ENCODE measurements around the gene UCK2.

Gene UCK2

DNA sequence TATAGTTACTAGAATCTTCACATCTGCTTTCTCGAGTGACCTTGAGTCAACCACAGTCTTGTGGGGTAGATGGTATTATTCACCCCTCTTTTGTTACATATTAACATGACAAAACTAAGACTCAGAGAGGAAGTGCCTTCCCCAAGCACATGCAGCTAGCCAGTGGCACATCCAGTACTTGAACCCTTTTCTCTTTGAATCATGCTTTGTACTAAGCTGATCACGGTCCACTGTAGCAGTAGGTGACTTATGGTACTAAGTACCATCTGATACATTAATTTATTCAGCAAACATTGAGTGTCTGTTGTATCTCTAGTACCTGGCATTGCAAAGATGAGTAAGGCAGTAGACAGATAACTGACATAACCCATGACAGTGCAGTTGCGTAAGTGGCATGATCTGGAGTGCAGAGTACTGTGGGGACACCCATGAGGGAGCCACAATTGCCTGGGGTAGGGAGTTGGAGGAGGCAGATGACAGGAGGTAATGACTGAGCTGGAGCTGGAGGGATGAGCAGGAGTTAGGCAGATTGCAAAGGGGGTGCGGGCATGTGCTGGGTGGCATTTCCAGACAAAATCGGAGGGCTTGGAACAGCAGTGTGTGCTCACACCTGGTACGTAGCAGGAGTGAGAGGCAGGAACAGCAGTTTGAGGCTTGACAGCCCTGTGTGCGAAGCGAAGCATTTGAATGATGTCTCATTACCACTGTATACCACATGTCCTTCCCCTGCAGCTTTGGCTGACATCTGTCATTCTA, 29.8 kb downstream of the UCK2 start:
- Mint-ChIP-seq H3K4me1 (peaks cover 47% of the 10 kb centered on the region), H3K27ac (no peak overlapping the region)
- no peak for DNase-seq

DNA sequence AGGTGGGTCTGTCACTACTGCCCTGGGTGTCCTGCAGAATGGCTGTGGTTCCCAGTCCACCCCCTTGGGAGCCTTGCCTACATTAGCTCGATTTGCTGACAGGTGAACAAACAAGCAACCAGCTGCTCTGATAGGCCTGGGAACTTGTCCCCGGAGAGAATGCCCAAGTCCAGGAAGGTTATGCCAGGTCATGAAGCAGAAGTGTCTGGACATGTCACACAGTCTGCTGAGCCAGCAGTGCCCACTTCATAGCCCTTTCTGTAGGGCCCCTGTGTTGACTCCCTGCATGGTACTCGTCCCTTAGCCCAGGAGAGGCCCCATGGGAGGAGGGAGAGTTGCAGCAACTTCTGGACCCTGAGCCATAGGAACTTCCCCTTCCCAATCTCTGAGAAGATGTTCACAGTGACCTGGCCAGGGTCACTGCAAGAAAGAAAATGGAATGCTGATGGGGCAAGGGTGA, 31.0 kb downstream of the UCK2 start:
- H3K27me3 Mint-ChIP-seq: no peaks in the 10 kb centered on the region
- no peak overlapping the region for H3K27ac Mint-ChIP-seq
- H3K9me3 Mint-ChIP-seq: no peaks in the 10 kb centered on the region
- DNase-seq (no peak), ATAC-seq (no peak)
- H3K4me1 Mint-ChIP-seq: peaks cover 50% of the 10 kb centered on the region
- no peak overlapping the region for H3K4me3 Mint-ChIP-seq

More for the DNA sequence above, 29.8 kb downstream of the UCK2 start:
- no peak overlapping the region for H3K4me3 Mint-ChIP-seq
- no peaks in the 10 kb centered on the region for H3K9me3 Mint-ChIP-seq
- no peak for ATAC-seq
- no peaks in the 10 kb centered on the region for H3K27me3 Mint-ChIP-seq

DNA sequence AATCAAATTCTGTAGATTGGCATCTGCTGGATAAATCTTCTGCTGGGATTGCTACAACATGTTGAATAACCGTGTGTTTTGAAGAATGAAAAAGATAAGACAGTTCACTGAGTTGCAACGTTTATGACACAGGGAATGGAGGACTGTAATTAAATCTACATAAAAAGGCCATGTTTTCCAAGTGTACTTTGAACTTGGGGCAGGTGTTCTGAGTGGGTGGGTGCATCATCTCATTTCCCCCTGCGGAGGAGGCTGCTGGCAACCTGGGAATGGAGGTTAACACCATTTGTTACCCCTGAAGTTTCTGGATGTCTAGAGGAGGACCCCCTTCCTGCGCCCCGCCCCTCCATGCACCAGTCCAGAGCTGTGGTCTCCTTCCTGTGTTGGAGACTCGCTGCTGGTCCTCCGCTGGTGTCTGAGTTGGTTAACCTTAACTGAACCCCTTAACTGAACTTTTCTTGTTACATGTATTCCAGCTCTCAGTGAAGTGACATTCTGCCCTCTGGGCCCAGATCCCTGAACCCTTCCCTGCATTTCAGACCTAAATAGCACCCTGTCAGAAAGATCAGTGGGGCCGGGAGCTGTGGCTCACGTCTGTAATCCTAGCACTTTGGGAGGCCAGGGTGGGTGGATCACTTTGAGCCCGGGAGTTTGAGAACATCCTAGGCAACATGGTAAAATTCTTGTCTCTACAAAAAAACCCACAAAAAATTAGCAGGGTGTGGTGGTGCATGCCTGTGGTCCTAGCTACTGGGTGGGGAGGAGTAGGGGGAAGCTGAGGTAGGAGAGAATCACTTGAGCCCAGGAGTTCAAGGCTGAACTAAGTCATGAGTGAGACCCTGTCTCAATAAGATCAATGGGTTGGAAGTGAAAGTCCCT, 31.8 kb downstream of the UCK2 start:
- Mint-ChIP-seq H3K27ac (no peak overlapping the region), H3K4me1 (peaks cover 43% of the 10 kb centered on the region), H3K9me3 (no peaks in the 10 kb centered on the region), H3K27me3 (no peaks in the 10 kb centered on the region), H3K4me3 (no peak overlapping the region)
- DNase-seq: no peak
- ATAC-seq: no peak

DNA sequence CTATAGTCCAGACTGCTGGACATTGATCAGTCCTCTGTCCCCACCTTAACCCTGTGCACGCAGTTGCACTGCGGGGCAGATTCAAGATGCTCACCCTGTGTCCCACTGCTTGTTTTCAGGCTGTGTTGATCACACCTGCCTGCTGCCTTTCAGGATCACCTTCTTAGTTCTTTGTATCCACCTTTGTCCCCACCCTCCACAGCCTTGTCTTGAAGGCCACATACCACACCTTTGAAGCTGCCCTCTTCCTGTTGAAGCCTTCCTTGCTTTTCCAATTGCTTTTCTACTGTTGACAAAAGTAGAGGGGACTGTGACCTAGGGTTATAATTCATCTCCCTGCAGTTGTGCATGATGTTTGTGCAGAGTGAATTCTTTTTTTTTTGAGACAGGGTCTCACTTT, 32.7 kb downstream of the UCK2 start:
- Mint-ChIP-seq H3K4me1 (peaks cover 43% of the 10 kb centered on the region), H3K27ac (no peak overlapping the region), H3K9me3 (no peaks in the 10 kb centered on the region), H3K4me3 (no peak overlapping the region), H3K27me3 (no peaks in the 10 kb centered on the region)
- ATAC-seq (no peak), DNase-seq (no peak)

DNA sequence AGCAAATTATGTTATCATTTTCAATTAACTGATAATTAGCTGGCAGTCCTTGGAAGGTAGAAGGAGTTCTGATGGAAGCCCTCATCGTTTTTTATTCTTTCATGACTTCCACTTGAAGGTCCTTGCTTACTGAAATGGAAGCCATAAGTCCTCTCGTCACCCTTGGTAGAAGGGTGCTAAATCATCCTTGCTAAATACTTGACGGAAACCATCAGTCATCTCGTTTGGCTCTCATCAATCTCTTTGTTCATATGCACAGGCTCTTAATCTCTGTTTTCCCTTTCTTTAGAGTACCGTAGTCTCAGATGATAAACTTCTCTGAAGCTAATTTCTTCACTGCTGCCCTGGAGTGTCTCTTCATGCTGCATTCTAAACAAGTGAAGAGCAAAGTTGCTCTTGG, 34.5 kb downstream of the UCK2 start:
- no peaks in the 10 kb centered on the region for H3K9me3 Mint-ChIP-seq
- DNase-seq (no peak), ATAC-seq (no peak)
- peaks cover 52% of the 10 kb centered on the region for H3K4me1 Mint-ChIP-seq
- no peaks in the 10 kb centered on the region for H3K27me3 Mint-ChIP-seq
- H3K27ac Mint-ChIP-seq: no peak overlapping the region
- H3K4me3 Mint-ChIP-seq: no peak overlapping the region

DNA sequence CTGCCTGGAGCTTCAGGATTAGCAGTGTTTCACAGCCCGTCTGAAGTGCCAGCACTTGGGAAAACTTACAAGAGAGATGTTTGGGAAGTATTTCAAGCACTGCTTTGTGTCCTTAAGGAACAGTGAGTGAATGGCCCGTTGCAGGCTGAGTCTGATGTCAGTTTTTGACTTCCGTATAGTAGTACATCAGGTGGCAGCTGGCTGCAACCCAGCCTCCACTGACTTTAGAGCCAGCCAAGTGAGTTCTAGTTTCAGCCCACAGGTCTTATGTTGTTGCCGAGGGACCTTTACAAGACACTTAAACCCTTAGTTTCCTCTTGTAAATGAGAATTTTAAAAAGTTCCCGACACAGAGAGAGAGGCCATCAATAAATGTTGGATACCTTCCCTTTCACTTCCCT, 35.0 kb downstream of the UCK2 start:
- Mint-ChIP-seq H3K27me3 (no peaks in the 10 kb centered on the region), H3K4me1 (peaks cover 47% of the 10 kb centered on the region), H3K27ac (no peak overlapping the region), H3K4me3 (no peak overlapping the region), H3K9me3 (no peaks in the 10 kb centered on the region)
- no peak for ATAC-seq
- DNase-seq: no peak

DNA sequence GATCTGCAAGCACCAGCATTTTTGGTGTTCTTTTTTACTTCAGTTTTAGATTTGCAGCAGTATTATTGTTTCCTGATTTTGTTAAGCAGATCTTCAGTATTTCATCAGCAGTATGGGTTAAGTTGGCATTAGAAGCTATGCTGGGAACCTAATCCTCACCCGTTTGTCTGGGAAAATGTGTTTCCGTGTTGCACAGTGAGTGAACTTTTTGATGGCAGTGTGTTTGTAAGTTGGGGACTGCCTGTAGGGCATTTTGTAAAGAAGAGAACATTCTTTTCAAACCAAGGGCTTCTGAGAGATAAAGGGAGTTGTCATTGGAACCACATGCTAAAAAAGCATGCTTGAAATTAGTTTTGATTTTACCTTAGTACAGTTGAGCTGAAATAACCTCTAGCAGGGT, 35.9 kb downstream of the UCK2 start:
- Mint-ChIP-seq H3K27ac (no peak overlapping the region), H3K4me1 (peaks cover 39% of the 10 kb centered on the region), H3K4me3 (no peak overlapping the region)

DNA sequence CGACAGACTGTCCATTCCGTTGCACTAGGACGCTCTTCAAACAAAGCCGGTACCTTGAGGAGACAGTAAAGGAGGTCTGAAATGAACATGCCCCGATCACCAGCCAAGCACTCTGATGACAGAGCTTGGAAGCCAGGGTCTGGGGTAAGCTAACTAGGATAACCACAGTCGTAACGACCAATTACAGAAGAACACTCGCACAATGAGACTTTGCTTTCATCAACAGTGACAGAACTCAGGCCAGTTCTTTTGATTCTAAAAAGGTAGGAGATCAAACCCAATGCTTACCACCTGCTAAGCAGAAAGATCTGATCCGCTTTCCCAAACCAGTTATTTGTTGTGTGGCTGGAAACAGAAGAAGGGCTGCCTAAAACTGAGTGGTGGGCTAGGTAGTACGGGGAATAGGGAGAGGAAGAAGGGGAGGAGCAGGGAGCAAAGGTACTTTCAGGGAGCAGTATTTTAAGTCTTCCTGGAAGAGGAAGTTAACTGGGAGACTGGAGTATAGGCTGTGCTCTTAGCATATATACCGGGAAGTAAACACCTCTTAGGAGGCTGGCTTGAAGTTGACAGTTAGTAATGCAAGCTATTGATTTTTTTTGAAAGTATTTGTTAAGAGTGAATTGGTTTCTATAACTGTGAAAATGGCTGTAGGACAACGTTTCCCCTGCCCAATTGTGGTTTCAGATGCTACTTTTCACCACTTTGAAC, 38.4 kb downstream of the UCK2 start:
- H3K9me3 Mint-ChIP-seq: no peaks in the 10 kb centered on the region
- no peak overlapping the region for H3K4me3 Mint-ChIP-seq
- DNase-seq (no peak), ATAC-seq (no peak)
- peaks cover 36% of the 10 kb centered on the region for H3K4me1 Mint-ChIP-seq
- H3K27ac Mint-ChIP-seq: no peak overlapping the region
- H3K27me3 Mint-ChIP-seq: no peaks in the 10 kb centered on the region

More for the DNA sequence above, 35.9 kb downstream of the UCK2 start:
- no peaks in the 10 kb centered on the region for H3K9me3 Mint-ChIP-seq
- no peaks in the 10 kb centered on the region for H3K27me3 Mint-ChIP-seq
- ATAC-seq (no peak), DNase-seq (no peak)

DNA sequence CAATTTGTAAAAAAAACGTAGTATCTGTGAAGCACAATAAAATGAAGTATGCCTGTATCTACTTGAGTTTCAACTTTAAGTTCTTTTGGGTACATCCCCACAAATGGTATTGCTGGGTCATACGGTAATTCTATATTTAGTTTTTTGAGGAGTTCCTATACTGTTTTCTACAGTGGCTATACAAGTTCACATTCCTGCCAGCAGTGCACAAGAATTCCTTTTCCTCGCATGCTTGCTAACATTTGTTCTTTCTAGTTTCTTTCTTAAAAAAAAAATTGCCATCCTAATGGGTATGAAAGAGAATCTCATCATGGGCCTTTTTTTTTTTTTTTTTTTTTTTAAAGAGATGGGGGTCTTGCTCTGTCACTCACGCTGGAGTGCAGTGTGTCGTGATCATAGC, 41.9 kb downstream of the UCK2 start:
- DNase-seq (no peak), ATAC-seq (no peak)
- H3K27me3 Mint-ChIP-seq: no peaks in the 10 kb centered on the region
- H3K4me3 Mint-ChIP-seq: no peak overlapping the region
- no peak overlapping the region for H3K27ac Mint-ChIP-seq
- peaks cover 50% of the 10 kb centered on the region for H3K4me1 Mint-ChIP-seq
- no peaks in the 10 kb centered on the region for H3K9me3 Mint-ChIP-seq

DNA sequence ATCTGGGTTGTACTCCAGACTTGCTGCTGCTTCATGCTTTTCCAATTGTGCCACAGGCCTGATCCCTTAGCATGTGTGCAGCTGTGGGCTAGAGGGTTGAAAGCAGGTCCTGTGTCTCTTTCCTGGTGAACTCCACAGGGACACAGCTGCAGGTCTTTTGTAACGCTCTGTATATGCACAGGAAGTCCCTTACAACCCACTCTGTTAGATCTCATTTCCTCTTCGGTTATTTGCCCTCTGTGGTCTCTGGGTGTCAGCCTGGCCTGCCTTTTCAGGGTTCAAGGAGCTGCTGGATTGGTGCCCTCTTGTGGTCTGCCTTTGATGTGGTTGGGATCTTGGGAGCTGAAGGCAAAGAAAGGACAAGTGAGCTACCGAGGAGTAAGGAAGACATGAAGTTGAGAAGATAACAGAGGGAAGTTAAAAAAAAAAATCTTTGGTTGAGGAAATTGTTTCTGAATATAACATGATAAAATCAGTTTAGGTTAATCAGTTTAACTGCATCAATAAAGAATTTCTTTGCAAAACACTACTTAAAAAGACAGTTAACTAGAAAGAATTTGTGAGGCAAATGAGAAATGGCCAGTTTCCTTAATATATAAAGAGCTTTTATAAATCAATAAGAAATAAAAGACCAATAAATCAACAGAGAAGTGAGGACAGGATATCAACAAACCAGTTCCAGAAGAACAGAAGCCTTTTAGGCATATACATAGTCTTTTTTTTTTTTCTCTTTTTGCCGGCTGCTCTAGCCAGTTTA, 44.1 kb downstream of the UCK2 start:
- peak overlapping the region in 1 of 2 donors; percentile 51 for H3K27ac Mint-ChIP-seq
- no peaks in the 10 kb centered on the region for H3K27me3 Mint-ChIP-seq
- peak overlapping the region; percentile 58 to 65 for H3K4me3 Mint-ChIP-seq
- ATAC-seq (peak; percentile 93), DNase-seq (peak; percentile 24 to 56)
- H3K4me1 Mint-ChIP-seq: peaks cover 59% of the 10 kb centered on the region
- H3K9me3 Mint-ChIP-seq: no peaks in the 10 kb centered on the region

DNA sequence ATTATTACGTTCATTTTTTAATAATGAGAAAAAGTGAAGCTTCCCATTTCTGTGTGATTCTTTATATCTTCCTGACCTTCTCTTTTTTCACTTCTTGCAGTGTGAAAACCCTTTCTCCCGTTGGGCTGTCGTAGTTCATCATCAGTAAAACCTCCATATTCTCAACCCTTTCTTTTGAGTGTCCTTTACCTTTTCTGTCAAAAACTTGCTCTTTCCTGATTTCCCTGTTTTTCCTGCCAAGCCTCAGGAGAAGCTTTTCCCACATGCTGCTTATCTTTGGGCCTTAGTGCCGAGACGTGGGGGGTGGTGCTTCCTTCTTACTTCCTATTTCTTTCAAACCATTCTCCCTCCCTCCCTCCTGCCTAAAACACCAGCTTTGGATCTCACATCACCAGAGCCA, 46.1 kb downstream of the UCK2 start:
- H3K27ac Mint-ChIP-seq: no peak overlapping the region
- no peak overlapping the region for H3K4me3 Mint-ChIP-seq
- H3K27me3 Mint-ChIP-seq: no peaks in the 10 kb centered on the region
- no peak for ATAC-seq
- no peak for DNase-seq
- H3K4me1 Mint-ChIP-seq: peaks cover 68% of the 10 kb centered on the region
- H3K9me3 Mint-ChIP-seq: no peaks in the 10 kb centered on the region

DNA sequence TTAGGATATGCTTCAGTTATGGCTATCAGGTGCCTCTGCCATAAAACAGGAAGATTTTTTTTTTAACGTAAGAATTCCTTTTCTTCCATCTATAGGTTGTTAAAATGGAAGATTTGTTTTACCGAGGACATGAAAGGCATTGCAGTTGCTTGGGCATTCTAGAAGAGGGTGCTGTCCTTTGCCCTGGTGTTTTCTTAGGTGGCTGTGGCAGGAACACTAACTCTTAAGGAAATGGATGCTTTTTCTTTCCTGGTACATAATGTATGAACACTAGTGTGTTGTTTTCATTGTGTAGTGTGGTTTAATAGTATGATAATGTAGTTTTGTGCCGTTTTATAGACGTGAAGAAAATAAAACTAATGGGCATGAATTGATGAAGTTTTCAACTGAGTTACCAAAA, 47.2 kb downstream of the UCK2 start:
- no peaks in the 10 kb centered on the region for H3K9me3 Mint-ChIP-seq
- H3K4me1 Mint-ChIP-seq: peaks cover 73% of the 10 kb centered on the region
- no peaks in the 10 kb centered on the region for H3K27me3 Mint-ChIP-seq
- ATAC-seq (no peak), DNase-seq (no peak)
- no peak overlapping the region for H3K4me3 Mint-ChIP-seq
- no peak overlapping the region for H3K27ac Mint-ChIP-seq

DNA sequence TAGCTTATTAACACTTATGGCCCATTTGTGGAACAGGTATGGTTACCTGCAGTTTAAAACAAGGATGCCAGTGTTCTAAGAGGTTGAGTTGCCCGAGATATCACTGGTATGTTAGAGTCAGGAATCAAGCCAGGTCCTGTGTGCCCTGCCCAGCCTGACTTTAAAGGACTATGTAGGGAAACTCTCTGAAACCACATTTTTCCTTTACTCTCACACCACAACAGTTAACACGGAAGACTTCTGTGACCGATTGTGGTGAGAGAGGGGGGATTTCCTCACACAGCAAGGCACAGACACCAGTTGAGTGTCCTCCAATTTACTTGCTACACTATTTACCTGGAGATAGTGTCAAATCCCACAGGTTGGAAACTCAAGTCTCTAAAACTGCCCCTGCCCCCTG, 47.8 kb downstream of the UCK2 start:
- Mint-ChIP-seq H3K9me3 (no peaks in the 10 kb centered on the region), H3K27ac (peak overlapping the region in 1 of 2 donors; percentile 1), H3K4me1 (peaks cover 78% of the 10 kb centered on the region), H3K27me3 (no peaks in the 10 kb centered on the region), H3K4me3 (peak overlapping the region in 1 of 2 donors; percentile 34)
- DNase-seq: peak; percentile 8 to 29
- peak; percentile 70 for ATAC-seq

DNA sequence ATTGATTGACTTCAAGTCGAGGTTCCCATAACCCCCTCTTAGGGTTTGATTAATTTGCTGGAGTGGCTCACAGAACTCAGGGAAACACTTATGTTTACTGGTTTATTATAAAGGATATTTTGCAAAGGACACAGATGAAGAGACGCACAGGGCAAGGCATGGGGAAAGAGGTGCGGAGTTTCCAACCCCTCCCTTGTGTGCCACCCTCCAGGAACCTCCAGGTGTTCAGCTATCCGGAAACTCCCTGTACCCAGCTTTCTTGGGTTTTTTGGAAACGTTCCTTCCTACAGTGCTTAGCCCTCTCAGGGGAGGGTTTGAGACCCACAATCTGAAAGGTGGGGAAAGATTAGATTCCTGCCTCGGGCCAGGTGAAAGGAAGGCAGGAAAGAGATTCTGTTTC, 48.2 kb downstream of the UCK2 start:
- Mint-ChIP-seq H3K9me3 (no peaks in the 10 kb centered on the region), H3K27ac (peak overlapping the region in 1 of 2 donors; percentile 1), H3K27me3 (no peaks in the 10 kb centered on the region), H3K4me3 (peak overlapping the region in 1 of 2 donors; percentile 34), H3K4me1 (peaks cover 75% of the 10 kb centered on the region)
- no peak for DNase-seq
- no peak for ATAC-seq

DNA sequence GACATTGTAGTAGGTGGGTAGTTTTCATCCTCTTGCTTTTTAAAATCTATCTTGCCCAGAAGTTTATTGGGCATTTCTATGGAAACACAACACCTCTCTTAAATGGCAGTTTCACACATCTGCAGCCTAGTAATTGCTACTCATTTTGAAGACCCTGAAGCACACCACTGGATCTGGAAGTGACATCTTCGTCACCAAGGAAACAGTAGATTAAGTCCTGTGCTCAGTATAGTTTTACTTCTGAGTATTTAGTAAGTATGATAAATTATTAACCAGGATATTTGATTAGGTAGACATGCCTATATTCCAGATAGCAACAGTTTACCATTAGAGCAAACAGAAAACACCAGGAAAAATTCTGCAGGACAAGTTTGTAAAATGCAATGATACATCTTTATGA, 48.7 kb downstream of the UCK2 start:
- Mint-ChIP-seq H3K4me1 (peaks cover 70% of the 10 kb centered on the region), H3K27ac (no peak overlapping the region)
- no peak for ATAC-seq

More for the DNA sequence above, 48.7 kb downstream of the UCK2 start:
- Mint-ChIP-seq H3K4me3 (no peak overlapping the region), H3K9me3 (no peaks in the 10 kb centered on the region), H3K27me3 (no peaks in the 10 kb centered on the region)
- DNase-seq: no peak
